Esophagus muscularis mucosa (tissue), 4 donors: ENCODE results near the gene CYBA. TPM values are rescaled to one million over a fixed set of nuclear protein-coding genes. Genes with fewer than 3 reads are reported as not detected.

ENCODE experiments used
- DNase-seq: peaks from one replicate; pipeline ENCODE4 v3.0.0-alpha.2; 2017; ENCODE audit errors: extremely low spot score
- H3K27ac ChIP-seq, 4 donors: fragments of 200-600 bp; sonication (generic); replicated peaks in 1 of 4; 1 replicate in 3 of 4; 2 replicates in 1 of 4; pipeline ENCODE4 v1.5.1; 2016 to 2019; ENCODE audit warnings: mild to moderate bottlenecking in 1 of 4
- H3K27me3 ChIP-seq, 4 donors: fragments of 200-600 bp; sonication (generic); one replicate each; pipeline versions ENCODE4 v1.5.1 to v1.6.0; 2016 to 2019
- H3K36me3 ChIP-seq, 4 donors: fragments of 200-600 bp; sonication (generic); one replicate each; pipeline ENCODE4 v1.5.1; 2016 to 2019
- H3K4me1 ChIP-seq, 4 donors: fragments of 200-600 bp; sonication (generic); one replicate each; pipeline ENCODE4 v1.5.1; 2016 to 2019
- H3K4me3 ChIP-seq, 4 donors: fragments of 200-600 bp; sonication (generic); 1 replicate in 2 of 4; 2 replicates in 2 of 4; pipeline ENCODE4 v1.5.1; 2016 to 2019; ENCODE audit warnings: mild to moderate bottlenecking in 4 of 4, moderate library complexity in 1 of 4
- H3K9me3 ChIP-seq, 4 donors: fragments of 200-600 bp; sonication (generic); 1 replicate in 3 of 4; 2 replicates in 1 of 4; pipeline ENCODE4 v1.5.1; 2016 to 2019
- CTCF ChIP-seq, 3 experiments: fragments of 200-600 bp in 2 of 3; fragments of 450-650 bp in 1 of 3; sonication (generic) in 2 of 3; IDR thresholded peaks; one replicate each; pipeline ENCODE4 v1.5.1; 2017 to 2019; ENCODE audit warnings: antibody characterized with exemption in 3 of 3, mild to moderate bottlenecking in 2 of 3, moderate library complexity in 1 of 3
- EP300 ChIP-seq: sonication (generic); formaldehyde crosslinking; IDR thresholded peaks from one replicate; pipeline ENCODE4 v1.6.1; 2017; ENCODE audit warnings: antibody characterized with exemption
- POLR2A ChIP-seq: fragments of 450-650 bp; IDR thresholded peaks from one replicate; pipeline ENCODE4 v1.6.1; 2017; ENCODE audit warnings: antibody characterized with exemption, moderate library complexity, mild to moderate bottlenecking, low read depth
- POLR2AphosphoS5 ChIP-seq, 2 donors: sonication (generic); formaldehyde crosslinking; IDR thresholded peaks; one replicate each; pipeline ENCODE4 v1.6.1; 2017; ENCODE audit warnings: antibody characterized with exemption in 2 of 2
- WGBS: methylation state at CpG from one replicate; pipeline ENCODE4 v1.1.5; 2018; 5-methylcytosine and 5-hydroxymethylcytosine counted together
- intact Hi-C: fragments of 100-400 bp; cut with DNase I; formaldehyde crosslinking; loops from one replicate; pipeline ENCODE4 v1.15.1; 2023
- total RNA-seq, 4 donors: library from RNA; depleted of rRNA; stranded (reverse); fragments of >200 nt; gene quantifications; one replicate each; pipeline versions ENCODE4 v1.1.0 to v1.2.1, GENCODE V29; 2016

Gene CYBA
- total RNA-seq, 4 donors from 2014 or later: 46.5 to 156 (median 99.2) TPM

GRCh38 chr16:88694221-88695087 lies 43.6 kb upstream of the CYBA start:
- no peak overlapping the region for H3K27ac ChIP-seq
- peaks cover 0 to 4% (median 0%) of the 10 kb centered on the region in 4 donors for H3K4me1 ChIP-seq
- no peak for DNase-seq
- 93% methylated on average over 14 of the region's 37 CpGs for WGBS
- H3K36me3 ChIP-seq: peaks cover 19 to 46% (median 40%) of the 10 kb centered on the region in 4 donors
- peaks cover 0 to 38% (median 9%) of the 10 kb centered on the region in 4 donors for H3K27me3 ChIP-seq
- no peaks in the 10 kb centered on the region for H3K9me3 ChIP-seq
- TF ChIP-seq CTCF (IDR thresholded peaks at IDR 0.05) (no peak), POLR2AphosphoS5 (IDR thresholded peaks at IDR 0.05) (no peak), EP300 (no peak), POLR2A (no peak)
- H3K4me3 ChIP-seq: no peak overlapping the region
- intact Hi-C loops: no loop called here

- no peak for DNase-seq
- no peak for TF ChIP-seq EP300
- H3K36me3 ChIP-seq: peaks cover 18 to 37% (median 31%) of the 10 kb centered on the region in 4 donors
- H3K4me3 ChIP-seq: no peak overlapping the region
- H3K9me3 ChIP-seq: no peaks in the 10 kb centered on the region
- 93% methylated on average over 20 of the region's 39 CpGs for WGBS
- H3K27ac ChIP-seq: no peak overlapping the region
- peaks cover 0 to 47% (median 17%) of the 10 kb centered on the region in 4 donors for H3K27me3 ChIP-seq
- intact Hi-C loops: no loop called here
- H3K4me1 ChIP-seq: peaks cover 0 to 4% (median under 1%) of the 10 kb centered on the region in 4 donors
These were observed 42.7 kb upstream of the CYBA start for GRCh38 chr16:88693420-88694177.

GRCh38 chr16:88692861-88693260 lies 42.0 kb upstream of the CYBA start:
- Histone ChIP-seq H3K27me3 (peaks cover 0 to 54% (median 24%) of the 10 kb centered on the region in 4 donors), H3K27ac (no peak overlapping the region), H3K9me3 (no peaks in the 10 kb centered on the region), H3K4me1 (peaks cover 0 to 7% (median 2%) of the 10 kb centered on the region in 4 donors), H3K36me3 (peaks cover 11 to 30% (median 24%) of the 10 kb centered on the region in 4 donors), H3K4me3 (no peak overlapping the region)
- no peak for DNase-seq
- no peak for TF ChIP-seq POLR2A
- no peak for TF ChIP-seq EP300
- TF ChIP-seq POLR2AphosphoS5 (IDR thresholded peaks at IDR 0.05): no peak
- TF ChIP-seq CTCF (IDR thresholded peaks at IDR 0.05): no peak
- intact Hi-C loops: no loop called here
- 64% methylated on average over 2 of the region's 10 CpGs for WGBS

GRCh38 chr16:88691924-88692560 lies 41.2 kb upstream of the CYBA start:
- H3K4me1 ChIP-seq: peaks cover 3 to 8% (median 6%) of the 10 kb centered on the region in 4 donors
- H3K36me3 ChIP-seq: peaks cover 2 to 22% (median 15%) of the 10 kb centered on the region in 4 donors
- TF ChIP-seq POLR2A (no peak), EP300 (no peak), POLR2AphosphoS5 (IDR thresholded peaks at IDR 0.05) (no peak), CTCF (IDR thresholded peaks at IDR 0.05) (no peak)
- 89% methylated on average over 10 of the region's 26 CpGs for WGBS
- DNase-seq: no peak
- H3K9me3 ChIP-seq: no peaks in the 10 kb centered on the region
- no peak overlapping the region for H3K4me3 ChIP-seq
- H3K27me3 ChIP-seq: peaks cover 0 to 62% (median 32%) of the 10 kb centered on the region in 4 donors
- H3K27ac ChIP-seq: no peak overlapping the region
- intact Hi-C loops: no loop called here
